ENCODE data around the gene NEK11. TPM values are rescaled to one million over a fixed set of nuclear protein-coding genes. Genes with fewer than 3 reads are reported as not detected.

Gene NEK11
- polyA plus RNA-seq, 1 donor from 2014 or later, result 6.1 TPM

DNA sequence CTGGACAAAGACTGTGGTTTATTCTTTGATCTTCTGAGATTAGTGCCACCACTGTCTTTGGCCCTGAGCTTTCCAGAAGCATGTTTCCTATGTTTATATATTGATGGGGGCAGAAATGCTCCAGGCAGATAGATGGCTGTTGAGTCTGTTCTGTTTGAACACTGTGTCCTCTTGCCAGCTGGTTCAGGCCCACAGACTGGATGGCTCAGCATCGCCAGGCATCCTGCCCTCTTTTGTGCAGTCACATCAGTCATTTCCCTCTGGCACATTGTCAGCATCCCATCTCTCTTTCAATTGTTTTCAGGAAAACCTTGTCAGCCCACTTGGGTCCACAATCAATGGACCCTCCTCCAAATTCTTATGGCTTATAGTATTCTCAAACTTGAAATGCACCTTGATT, 141.2 kb downstream of the NEK11 start:
- Histone ChIP-seq H3K79me2 (replicated peaks; ENCODE audit: insufficient read depth, low read length) (no peaks in the 10 kb centered on the region), H3K9me3 (ENCODE audit: low read length) (no peaks in the 10 kb centered on the region), H3K9ac (ENCODE audit: low read length) (no peak overlapping the region)

DNA sequence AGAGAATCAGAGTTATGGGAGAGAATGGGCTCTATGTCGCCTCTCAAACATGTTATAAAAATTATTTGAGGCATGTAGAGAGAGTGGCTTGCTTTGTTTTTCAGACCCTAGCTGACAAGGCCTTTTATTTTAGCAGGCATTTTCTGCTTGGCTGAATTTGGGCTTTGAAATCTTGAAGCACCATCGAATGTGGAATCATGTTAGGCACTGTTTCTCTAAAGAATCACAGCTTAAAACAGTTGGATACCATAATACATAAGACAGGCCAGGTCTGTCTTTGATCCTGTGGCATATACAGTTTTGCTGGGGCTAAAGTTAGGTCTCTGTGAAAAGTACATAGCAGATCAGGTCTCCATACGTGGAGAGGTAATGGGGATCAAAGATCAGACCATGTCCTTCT, 142.7 kb downstream of the NEK11 start:
- no peaks in the 10 kb centered on the region for H3K9me3 ChIP-seq (ENCODE audit: low read length)
- no peak overlapping the region for H3K4me2 ChIP-seq (ENCODE audit: low read length)
- H3F3A ChIP-seq (ENCODE audit: insufficient read depth, low read length, poor library complexity, severe bottlenecking), result no peaks in the 10 kb centered on the region
- no peak overlapping the region for H3K4me3 ChIP-seq (ENCODE audit: low read length)
- no peaks in the 10 kb centered on the region for H3K9me2 ChIP-seq (ENCODE audit: insufficient read depth, low read length)
- no peak overlapping the region for H3K9ac ChIP-seq (ENCODE audit: low read length)
- no peaks in the 10 kb centered on the region for H4K20me1 ChIP-seq (ENCODE audit: insufficient read depth)
- H3K36me3 ChIP-seq (ENCODE audit: insufficient read depth, low read length), result no peaks in the 10 kb centered on the region
- no peak overlapping the region for H3K27ac ChIP-seq (ENCODE audit: low read length)
- no peaks in the 10 kb centered on the region for H3K79me2 ChIP-seq (replicated peaks; ENCODE audit: insufficient read depth, low read length)
- H2AFZ ChIP-seq (ENCODE audit: low read depth, low read length), result no peak overlapping the region
- H3K27me3 ChIP-seq (ENCODE audit: insufficient read depth, low read depth, low read length), result no peaks in the 10 kb centered on the region
- TF ChIP-seq SMC3 (conservative IDR thresholded peaks at IDR 0.05; ENCODE audit: poor library complexity) (no peak), POLR2AphosphoS5 (IDR thresholded peaks at IDR 0.05) (no peak), EP300 (conservative IDR thresholded peaks at IDR 0.05; ENCODE audit: poor library complexity, severe bottlenecking) (no peak), EZH2 (IDR thresholded peaks at IDR 0.05; ENCODE audit: borderline replicate concordance, insufficient read depth, low read length, poor library complexity, severe bottlenecking) (no peak), TAF1 (IDR thresholded peaks at IDR 0.05; ENCODE audit: low read depth) (no peak), MXI1 (conservative IDR thresholded peaks at IDR 0.05; ENCODE audit: poor library complexity, severe bottlenecking) (no peak), RAD21 (conservative IDR thresholded peaks at IDR 0.05) (no peak)
- TF ChIP-seq, protein P1, sequence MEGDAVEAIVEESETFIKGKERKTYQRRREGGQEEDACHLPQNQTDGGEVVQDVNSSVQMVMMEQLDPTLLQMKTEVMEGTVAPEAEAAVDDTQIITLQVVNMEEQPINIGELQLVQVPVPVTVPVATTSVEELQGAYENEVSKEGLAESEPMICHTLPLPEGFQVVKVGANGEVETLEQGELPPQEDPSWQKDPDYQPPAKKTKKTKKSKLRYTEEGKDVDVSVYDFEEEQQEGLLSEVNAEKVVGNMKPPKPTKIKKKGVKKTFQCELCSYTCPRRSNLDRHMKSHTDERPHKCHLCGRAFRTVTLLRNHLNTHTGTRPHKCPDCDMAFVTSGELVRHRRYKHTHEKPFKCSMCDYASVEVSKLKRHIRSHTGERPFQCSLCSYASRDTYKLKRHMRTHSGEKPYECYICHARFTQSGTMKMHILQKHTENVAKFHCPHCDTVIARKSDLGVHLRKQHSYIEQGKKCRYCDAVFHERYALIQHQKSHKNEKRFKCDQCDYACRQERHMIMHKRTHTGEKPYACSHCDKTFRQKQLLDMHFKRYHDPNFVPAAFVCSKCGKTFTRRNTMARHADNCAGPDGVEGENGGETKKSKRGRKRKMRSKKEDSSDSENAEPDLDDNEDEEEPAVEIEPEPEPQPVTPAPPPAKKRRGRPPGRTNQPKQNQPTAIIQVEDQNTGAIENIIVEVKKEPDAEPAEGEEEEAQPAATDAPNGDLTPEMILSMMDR (IDR thresholded peaks at IDR 0.05; ENCODE audit: poor library complexity, severe bottlenecking), result no peak
- TF ChIP-seq, protein P2, sequence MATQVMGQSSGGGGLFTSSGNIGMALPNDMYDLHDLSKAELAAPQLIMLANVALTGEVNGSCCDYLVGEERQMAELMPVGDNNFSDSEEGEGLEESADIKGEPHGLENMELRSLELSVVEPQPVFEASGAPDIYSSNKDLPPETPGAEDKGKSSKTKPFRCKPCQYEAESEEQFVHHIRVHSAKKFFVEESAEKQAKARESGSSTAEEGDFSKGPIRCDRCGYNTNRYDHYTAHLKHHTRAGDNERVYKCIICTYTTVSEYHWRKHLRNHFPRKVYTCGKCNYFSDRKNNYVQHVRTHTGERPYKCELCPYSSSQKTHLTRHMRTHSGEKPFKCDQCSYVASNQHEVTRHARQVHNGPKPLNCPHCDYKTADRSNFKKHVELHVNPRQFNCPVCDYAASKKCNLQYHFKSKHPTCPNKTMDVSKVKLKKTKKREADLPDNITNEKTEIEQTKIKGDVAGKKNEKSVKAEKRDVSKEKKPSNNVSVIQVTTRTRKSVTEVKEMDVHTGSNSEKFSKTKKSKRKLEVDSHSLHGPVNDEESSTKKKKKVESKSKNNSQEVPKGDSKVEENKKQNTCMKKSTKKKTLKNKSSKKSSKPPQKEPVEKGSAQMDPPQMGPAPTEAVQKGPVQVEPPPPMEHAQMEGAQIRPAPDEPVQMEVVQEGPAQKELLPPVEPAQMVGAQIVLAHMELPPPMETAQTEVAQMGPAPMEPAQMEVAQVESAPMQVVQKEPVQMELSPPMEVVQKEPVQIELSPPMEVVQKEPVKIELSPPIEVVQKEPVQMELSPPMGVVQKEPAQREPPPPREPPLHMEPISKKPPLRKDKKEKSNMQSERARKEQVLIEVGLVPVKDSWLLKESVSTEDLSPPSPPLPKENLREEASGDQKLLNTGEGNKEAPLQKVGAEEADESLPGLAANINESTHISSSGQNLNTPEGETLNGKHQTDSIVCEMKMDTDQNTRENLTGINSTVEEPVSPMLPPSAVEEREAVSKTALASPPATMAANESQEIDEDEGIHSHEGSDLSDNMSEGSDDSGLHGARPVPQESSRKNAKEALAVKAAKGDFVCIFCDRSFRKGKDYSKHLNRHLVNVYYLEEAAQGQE (IDR thresholded peaks at IDR 0.05; ENCODE audit: borderline replicate concordance), result no peak

More for the DNA sequence above, 141.2 kb downstream of the NEK11 start:
- Histone ChIP-seq H3K9me2 (ENCODE audit: insufficient read depth, low read length) (no peaks in the 10 kb centered on the region), H3K4me3 (ENCODE audit: low read length) (no peak overlapping the region), H3K27me3 (ENCODE audit: insufficient read depth, low read depth, low read length) (no peaks in the 10 kb centered on the region), H3K27ac (ENCODE audit: low read length) (no peak overlapping the region), H3F3A (ENCODE audit: insufficient read depth, low read length, poor library complexity, severe bottlenecking) (no peaks in the 10 kb centered on the region), H3K36me3 (ENCODE audit: insufficient read depth, low read length) (no peaks in the 10 kb centered on the region), H3K4me2 (ENCODE audit: low read length) (no peak overlapping the region), H4K20me1 (ENCODE audit: insufficient read depth) (no peaks in the 10 kb centered on the region), H2AFZ (ENCODE audit: low read depth, low read length) (no peak overlapping the region)
- TF ChIP-seq, protein P1 (IDR thresholded peaks at IDR 0.05; ENCODE audit: poor library complexity, severe bottlenecking), result no peak
- no peak for TF ChIP-seq EZH2 (IDR thresholded peaks at IDR 0.05; ENCODE audit: borderline replicate concordance, insufficient read depth, low read length, poor library complexity, severe bottlenecking)
- no peak for TF ChIP-seq TAF1 (IDR thresholded peaks at IDR 0.05; ENCODE audit: low read depth)
